ENCODE measurements around the gene MGST2. TPM values are rescaled to one million over a fixed set of nuclear protein-coding genes. Genes with fewer than 3 reads are reported as not detected.

MGST2 gene
- total RNA-seq, 2 donors from 2014 or later: 24.3 to 35.5 TPM

GRCh38 chr4:139666735-139667281 lies 1.2 kb downstream of the MGST2 start:
- no peak for DNase-seq (ENCODE audit: low spot score)
- ATAC-seq (ENCODE audit: insufficient number of reproducible peaks, low FRiP score, low read depth): no peak
- no peaks in the 10 kb centered on the region for H3K9me3 ChIP-seq

GRCh38 chr4:139668036-139668435 lies 2.4 kb downstream of the MGST2 start:
- H3K27me3 ChIP-seq (replicated peaks; ENCODE audit: insufficient read depth): no peaks in the 10 kb centered on the region
- peaks cover 6 to 27% of the 10 kb centered on the region in 2 donors for H3K4me1 ChIP-seq (ENCODE audit: control insufficient read depth in 1 of 2, low read depth in 2 of 2)
- DNase-seq (ENCODE audit: low spot score) (no peak), ATAC-seq (ENCODE audit: insufficient number of reproducible peaks, low FRiP score, low read depth) (no peak)
- H3K9me3 ChIP-seq: no peaks in the 10 kb centered on the region
- H3K36me3 ChIP-seq: no peaks in the 10 kb centered on the region
- no peak for TF ChIP-seq CTCF (IDR thresholded peaks at IDR 0.05)
- H3K27ac ChIP-seq: no peak overlapping the region
- H3K4me3 ChIP-seq: no peak overlapping the region

More at GRCh38 chr4:139666735-139667281, 1.2 kb downstream of the MGST2 start:
- H3K4me1 ChIP-seq (ENCODE audit: control insufficient read depth in 1 of 2, low read depth in 2 of 2): peaks cover 6 to 27% of the 10 kb centered on the region in 2 donors
- no peaks in the 10 kb centered on the region for H3K27me3 ChIP-seq (replicated peaks; ENCODE audit: insufficient read depth)
- no peak for TF ChIP-seq CTCF (IDR thresholded peaks at IDR 0.05)
- peak overlapping the region; percentile 86 for H3K4me3 ChIP-seq
- no peaks in the 10 kb centered on the region for H3K36me3 ChIP-seq
- H3K27ac ChIP-seq: peak overlapping the region; percentile 83 to 90

GRCh38 chr4:139668658-139669201 lies 3.1 kb downstream of the MGST2 start:
- no peak for ATAC-seq (ENCODE audit: insufficient number of reproducible peaks, low FRiP score, low read depth)
- H3K4me3 ChIP-seq: no peak overlapping the region
- H3K36me3 ChIP-seq: no peaks in the 10 kb centered on the region
- H3K9me3 ChIP-seq: no peaks in the 10 kb centered on the region
- no peak for TF ChIP-seq CTCF (IDR thresholded peaks at IDR 0.05)
- DNase-seq (ENCODE audit: low spot score): no peak
- no peaks in the 10 kb centered on the region for H3K27me3 ChIP-seq (replicated peaks; ENCODE audit: insufficient read depth)
- no peak overlapping the region for H3K27ac ChIP-seq
- peaks cover 6 to 22% of the 10 kb centered on the region in 2 donors for H3K4me1 ChIP-seq (ENCODE audit: control insufficient read depth in 1 of 2, low read depth in 2 of 2)

- no peaks in the 10 kb centered on the region for H3K9me3 ChIP-seq
- DNase-seq (ENCODE audit: low spot score) (no peak), ATAC-seq (ENCODE audit: insufficient number of reproducible peaks, low FRiP score, low read depth) (no peak)
- no peak overlapping the region for H3K4me3 ChIP-seq
- no peaks in the 10 kb centered on the region for H3K27me3 ChIP-seq (replicated peaks; ENCODE audit: insufficient read depth)
- H3K4me1 ChIP-seq (ENCODE audit: control insufficient read depth in 1 of 2, low read depth in 2 of 2): peaks cover 6 to 21% of the 10 kb centered on the region in 2 donors
- H3K27ac ChIP-seq: no peak overlapping the region
- no peak for TF ChIP-seq CTCF (IDR thresholded peaks at IDR 0.05)
- H3K36me3 ChIP-seq: no peaks in the 10 kb centered on the region
These were observed 3.7 kb downstream of the MGST2 start for GRCh38 chr4:139669335-139669734.

- H3K9me3 ChIP-seq: no peaks in the 10 kb centered on the region
- H3K36me3 ChIP-seq: no peaks in the 10 kb centered on the region
- no peak for TF ChIP-seq CTCF (IDR thresholded peaks at IDR 0.05)
- H3K4me1 ChIP-seq (ENCODE audit: control insufficient read depth in 1 of 2, low read depth in 2 of 2): peaks cover 6 to 20% of the 10 kb centered on the region in 2 donors
- no peak overlapping the region for H3K4me3 ChIP-seq
- ATAC-seq (ENCODE audit: insufficient number of reproducible peaks, low FRiP score, low read depth) (no peak), DNase-seq (ENCODE audit: low spot score) (no peak)
- no peak overlapping the region for H3K27ac ChIP-seq
- H3K27me3 ChIP-seq (replicated peaks; ENCODE audit: insufficient read depth): no peaks in the 10 kb centered on the region
These were observed 4.3 kb downstream of the MGST2 start for GRCh38 chr4:139669890-139670289.

All from thoracic aorta (tissue), 2 donors.